ENCODE results near the gene TAP1.

DNA sequence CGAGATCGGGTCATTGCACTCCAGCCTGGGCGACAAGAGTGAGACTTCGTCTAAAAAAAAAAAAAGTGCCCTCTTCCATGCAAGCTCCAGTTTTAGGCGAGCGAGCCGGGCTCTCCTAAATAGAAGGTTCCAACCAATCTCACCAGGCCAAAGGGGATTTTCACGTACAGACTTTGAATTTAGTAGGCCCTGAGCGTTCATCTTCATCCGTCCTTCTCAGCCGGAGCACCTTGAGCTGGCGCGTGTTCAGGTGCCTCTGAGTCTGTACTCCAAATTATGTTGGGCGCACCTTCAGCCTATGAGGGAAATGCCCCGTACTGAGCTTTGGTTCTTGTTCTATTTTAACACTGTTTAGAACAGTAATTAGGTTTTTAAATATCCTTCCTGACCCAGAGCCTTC, 14.1 kb downstream of the TAP1 start:
- TF ChIP-seq, protein P1, sequence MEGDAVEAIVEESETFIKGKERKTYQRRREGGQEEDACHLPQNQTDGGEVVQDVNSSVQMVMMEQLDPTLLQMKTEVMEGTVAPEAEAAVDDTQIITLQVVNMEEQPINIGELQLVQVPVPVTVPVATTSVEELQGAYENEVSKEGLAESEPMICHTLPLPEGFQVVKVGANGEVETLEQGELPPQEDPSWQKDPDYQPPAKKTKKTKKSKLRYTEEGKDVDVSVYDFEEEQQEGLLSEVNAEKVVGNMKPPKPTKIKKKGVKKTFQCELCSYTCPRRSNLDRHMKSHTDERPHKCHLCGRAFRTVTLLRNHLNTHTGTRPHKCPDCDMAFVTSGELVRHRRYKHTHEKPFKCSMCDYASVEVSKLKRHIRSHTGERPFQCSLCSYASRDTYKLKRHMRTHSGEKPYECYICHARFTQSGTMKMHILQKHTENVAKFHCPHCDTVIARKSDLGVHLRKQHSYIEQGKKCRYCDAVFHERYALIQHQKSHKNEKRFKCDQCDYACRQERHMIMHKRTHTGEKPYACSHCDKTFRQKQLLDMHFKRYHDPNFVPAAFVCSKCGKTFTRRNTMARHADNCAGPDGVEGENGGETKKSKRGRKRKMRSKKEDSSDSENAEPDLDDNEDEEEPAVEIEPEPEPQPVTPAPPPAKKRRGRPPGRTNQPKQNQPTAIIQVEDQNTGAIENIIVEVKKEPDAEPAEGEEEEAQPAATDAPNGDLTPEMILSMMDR (IDR thresholded peaks at IDR 0.05): no peak
- no peak for TF ChIP-seq POLR2A (IDR thresholded peaks at IDR 0.05)
